ENCODE measurements around the gene TMEM17. TPM values are rescaled to one million over a fixed set of nuclear protein-coding genes. Genes with fewer than 3 reads are reported as not detected.

Gene TMEM17
- total and polyA plus RNA-seq, 9 of the 15 experiments (the other 6 are each of a cell fraction or from before 2014, with no cell fraction given) = 0.58 to 2.2 (median 1.2) TPM

GRCh38 chr2:62501794-62502500 is 4.0 kb downstream of the TMEM17 start (continued):
- no peak for TF ChIP-seq CHD1 (IDR thresholded peaks at IDR 0.05; ENCODE audit: low read length)
- TF ChIP-seq TRIM24 (IDR thresholded peaks at IDR 0.05) = peak in 1 of 2 experiments; percentile 37; a peak in 1 of 4 replicates
- TF ChIP-seq NFXL1 (CRISPR knock-in tag; IDR thresholded peaks at IDR 0.05) = no peak
- TF ChIP-seq MAZ (CRISPR knock-in tag; conservative IDR thresholded peaks at IDR 0.05 in 1 of 2, IDR thresholded peaks at IDR 0.05 in 1 of 2) = 0 out of 4 replicates have a peak, but pooled peaks of 1 of the 2 experiments have one; percentile 25
- TF ChIP-seq ZNF239 (CRISPR knock-in tag; IDR thresholded peaks at IDR 0.05) = no peak
- TF ChIP-seq KLF10 (CRISPR knock-in tag; IDR thresholded peaks at IDR 0.05) = no peak
- TF ChIP-seq CREB3L1 (IDR thresholded peaks at IDR 0.05; ENCODE audit: borderline replicate concordance, low read depth) = no peak
- no peak for TF ChIP-seq TCF7 (IDR thresholded peaks at IDR 0.05; ENCODE audit: borderline replicate concordance)
- TF ChIP-seq TGIF2 (CRISPR knock-in tag; IDR thresholded peaks at IDR 0.05) = no peak
- no peak for TF ChIP-seq HDAC2 (IDR thresholded peaks at IDR 0.05)
- TF ChIP-seq, protein P1, sequence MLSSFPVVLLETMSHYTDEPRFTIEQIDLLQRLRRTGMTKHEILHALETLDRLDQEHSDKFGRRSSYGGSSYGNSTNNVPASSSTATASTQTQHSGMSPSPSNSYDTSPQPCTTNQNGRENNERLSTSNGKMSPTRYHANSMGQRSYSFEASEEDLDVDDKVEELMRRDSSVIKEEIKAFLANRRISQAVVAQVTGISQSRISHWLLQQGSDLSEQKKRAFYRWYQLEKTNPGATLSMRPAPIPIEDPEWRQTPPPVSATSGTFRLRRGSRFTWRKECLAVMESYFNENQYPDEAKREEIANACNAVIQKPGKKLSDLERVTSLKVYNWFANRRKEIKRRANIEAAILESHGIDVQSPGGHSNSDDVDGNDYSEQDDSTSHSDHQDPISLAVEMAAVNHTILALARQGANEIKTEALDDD (IDR thresholded peaks at IDR 0.05) = no peak
- no peak for TF ChIP-seq TCF15 (CRISPR knock-in tag; IDR thresholded peaks at IDR 0.05)
- TF ChIP-seq CGGBP1 (CRISPR knock-in tag; IDR thresholded peaks at IDR 0.05) = no peak
- TF ChIP-seq, protein P2, sequence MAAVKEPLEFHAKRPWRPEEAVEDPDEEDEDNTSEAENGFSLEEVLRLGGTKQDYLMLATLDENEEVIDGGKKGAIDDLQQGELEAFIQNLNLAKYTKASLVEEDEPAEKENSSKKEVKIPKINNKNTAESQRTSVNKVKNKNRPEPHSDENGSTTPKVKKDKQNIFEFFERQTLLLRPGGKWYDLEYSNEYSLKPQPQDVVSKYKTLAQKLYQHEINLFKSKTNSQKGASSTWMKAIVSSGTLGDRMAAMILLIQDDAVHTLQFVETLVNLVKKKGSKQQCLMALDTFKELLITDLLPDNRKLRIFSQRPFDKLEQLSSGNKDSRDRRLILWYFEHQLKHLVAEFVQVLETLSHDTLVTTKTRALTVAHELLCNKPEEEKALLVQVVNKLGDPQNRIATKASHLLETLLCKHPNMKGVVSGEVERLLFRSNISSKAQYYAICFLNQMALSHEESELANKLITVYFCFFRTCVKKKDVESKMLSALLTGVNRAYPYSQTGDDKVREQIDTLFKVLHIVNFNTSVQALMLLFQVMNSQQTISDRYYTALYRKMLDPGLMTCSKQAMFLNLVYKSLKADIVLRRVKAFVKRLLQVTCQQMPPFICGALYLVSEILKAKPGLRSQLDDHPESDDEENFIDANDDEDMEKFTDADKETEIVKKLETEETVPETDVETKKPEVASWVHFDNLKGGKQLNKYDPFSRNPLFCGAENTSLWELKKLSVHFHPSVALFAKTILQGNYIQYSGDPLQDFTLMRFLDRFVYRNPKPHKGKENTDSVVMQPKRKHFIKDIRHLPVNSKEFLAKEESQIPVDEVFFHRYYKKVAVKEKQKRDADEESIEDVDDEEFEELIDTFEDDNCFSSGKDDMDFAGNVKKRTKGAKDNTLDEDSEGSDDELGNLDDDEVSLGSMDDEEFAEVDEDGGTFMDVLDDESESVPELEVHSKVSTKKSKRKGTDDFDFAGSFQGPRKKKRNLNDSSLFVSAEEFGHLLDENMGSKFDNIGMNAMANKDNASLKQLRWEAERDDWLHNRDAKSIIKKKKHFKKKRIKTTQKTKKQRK (IDR thresholded peaks at IDR 0.05; ENCODE audit: borderline replicate concordance, low read depth, low read length) = no peak
- TF ChIP-seq CREB5 (CRISPR knock-in tag; IDR thresholded peaks at IDR 0.05) = no peak
- TF ChIP-seq ZNF280A (IDR thresholded peaks at IDR 0.05; ENCODE audit: low read depth, partially characterized antibody) = no peak
- no peak for TF ChIP-seq TSC22D4 (tag; IDR thresholded peaks at IDR 0.05)
- no peak for TF ChIP-seq KAT7 (CRISPR knock-in tag; IDR thresholded peaks at IDR 0.05; ENCODE audit: borderline replicate concordance)
